KOPT-K1 (cell line): ENCODE results near the gene VSIG8.

ENCODE experiments used
- H3K27ac ChIP-seq: fragments of 200-600 bp; sonication (generic); 2 replicates; pipeline ENCODE4 v1.5.1; 2016; ENCODE audit warnings: antibody characterized with exemption, mild to moderate bottlenecking, low read depth, low read length; ENCODE audit not compliant: poor library complexity, severe bottlenecking
- H3K36me3 ChIP-seq: fragments of 200-600 bp; sonication (generic); 2 replicates; pipeline ENCODE4 v1.5.1; 2017; ENCODE audit warnings: antibody characterized with exemption, mild to moderate bottlenecking, low read length, moderate library complexity; ENCODE audit not compliant: insufficient read depth
- H3K9me3 ChIP-seq: fragments of 200-600 bp; sonication (generic); 2 replicates; pipeline ENCODE4 v1.5.1; 2017; ENCODE audit warnings: antibody characterized with exemption, low read length, mild to moderate bottlenecking; ENCODE audit not compliant: insufficient read depth, poor library complexity, severe bottlenecking

VSIG8 gene

DNA sequence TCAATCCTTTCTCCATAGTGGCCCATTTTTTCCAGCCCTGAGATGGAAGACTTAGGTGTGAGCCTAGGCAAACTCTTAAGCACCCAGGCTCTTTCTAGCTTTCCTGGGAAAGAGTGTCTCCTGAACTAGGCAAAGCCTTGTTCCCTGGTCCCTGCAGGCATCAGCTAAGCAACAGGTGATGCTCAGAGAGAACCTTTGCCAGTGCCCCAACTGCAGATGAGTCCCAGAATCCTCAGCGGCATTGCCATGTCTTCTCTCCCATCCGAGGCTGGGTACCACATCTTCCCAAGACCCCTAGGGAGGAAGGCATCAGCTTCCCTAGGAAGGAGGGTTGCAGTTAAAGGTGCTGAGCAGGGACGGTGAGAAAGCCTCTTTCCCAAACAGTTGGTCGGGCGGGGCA lies 8.2 kb upstream of the VSIG8 start:
- Histone ChIP-seq H3K9me3 (no peaks in the 10 kb centered on the region), H3K27ac (no peak overlapping the region), H3K36me3 (no peaks in the 10 kb centered on the region)

DNA sequence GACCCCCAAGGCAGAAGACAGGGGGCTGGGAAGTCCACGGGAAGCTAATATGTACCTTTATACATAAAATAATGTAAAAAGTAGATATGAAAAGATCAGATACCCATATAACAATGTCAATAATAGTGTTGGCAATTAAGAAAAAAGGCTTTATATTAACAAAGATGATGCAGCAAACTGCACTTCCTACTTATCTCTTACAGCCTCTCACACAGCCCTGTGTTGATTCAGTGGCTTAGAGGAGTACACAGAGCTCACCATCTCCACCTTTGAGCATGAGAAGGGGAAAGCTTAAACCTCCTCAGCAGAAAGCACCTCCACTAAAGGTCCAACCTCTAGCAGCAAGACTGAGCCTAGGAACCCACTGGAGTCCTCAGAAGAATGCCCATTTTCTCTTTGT lies 7.2 kb upstream of the VSIG8 start:
- no peak overlapping the region for H3K27ac ChIP-seq
- H3K36me3 ChIP-seq: no peaks in the 10 kb centered on the region
- H3K9me3 ChIP-seq: no peaks in the 10 kb centered on the region

DNA sequence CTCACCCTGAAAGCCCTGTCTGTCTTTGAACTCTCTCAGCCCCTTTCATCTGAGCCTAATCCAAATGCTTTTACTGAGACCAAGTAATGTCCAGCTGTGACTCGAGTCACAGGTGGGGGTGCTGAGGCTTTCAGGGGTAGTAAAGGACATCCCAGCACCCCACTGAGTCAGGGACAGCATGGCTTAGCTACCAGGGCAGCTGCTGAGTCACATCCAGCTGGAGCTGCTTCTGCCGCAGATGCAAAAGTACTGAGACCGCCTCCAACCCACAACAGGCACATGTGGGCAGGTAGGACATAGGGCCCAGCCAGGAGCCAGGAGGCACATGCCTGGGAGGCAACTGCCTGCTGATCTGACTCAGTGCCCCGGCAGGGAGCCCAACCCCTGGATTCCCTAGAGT lies 6.7 kb upstream of the VSIG8 start:
- Histone ChIP-seq H3K9me3 (no peaks in the 10 kb centered on the region), H3K27ac (no peak overlapping the region), H3K36me3 (no peaks in the 10 kb centered on the region)

DNA sequence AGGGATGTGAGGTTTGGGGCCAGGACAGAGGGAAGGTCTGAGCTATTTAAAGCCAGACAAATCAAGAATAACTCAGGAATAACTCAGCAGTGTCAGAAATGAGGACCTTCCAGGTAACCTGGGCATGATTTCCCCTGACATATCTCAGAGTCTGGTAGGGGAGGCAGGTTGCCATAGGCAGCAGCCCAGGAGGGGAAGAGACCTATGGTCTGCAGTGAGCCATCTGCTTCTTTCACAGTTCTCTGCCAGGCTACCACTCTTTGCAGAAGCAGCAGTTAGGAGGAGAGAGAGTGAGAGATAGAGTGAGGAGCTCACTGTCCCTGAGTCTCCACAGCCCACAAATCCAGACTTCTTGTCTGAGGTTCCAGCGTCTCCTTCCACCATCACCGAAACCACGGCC lies 6.3 kb upstream of the VSIG8 start:
- no peak overlapping the region for H3K27ac ChIP-seq
- H3K36me3 ChIP-seq: no peaks in the 10 kb centered on the region

DNA sequence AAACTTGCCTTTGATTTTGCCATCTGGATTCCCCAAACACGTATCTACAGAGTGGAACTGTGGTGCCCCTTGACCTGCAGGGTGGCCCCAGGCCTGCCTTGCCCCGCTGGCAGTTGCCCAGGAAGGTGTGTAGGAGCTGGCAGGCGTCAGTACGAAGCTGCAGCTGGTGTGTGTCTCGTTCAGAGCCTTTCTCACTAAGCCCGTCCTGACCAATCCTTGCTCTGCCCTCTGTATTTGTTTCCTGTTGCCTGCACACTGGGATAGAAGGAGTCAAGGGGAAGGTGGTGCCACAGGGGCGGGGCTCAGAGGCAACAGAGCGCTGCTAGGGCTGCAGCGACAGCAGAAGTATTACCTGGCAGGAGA lies 5.2 kb upstream of the VSIG8 start:
- H3K27ac ChIP-seq: no peak overlapping the region
- H3K9me3 ChIP-seq: no peaks in the 10 kb centered on the region
- H3K36me3 ChIP-seq: no peaks in the 10 kb centered on the region

More for the DNA sequence above, 6.3 kb upstream of the VSIG8 start:
- H3K9me3 ChIP-seq: no peaks in the 10 kb centered on the region

DNA sequence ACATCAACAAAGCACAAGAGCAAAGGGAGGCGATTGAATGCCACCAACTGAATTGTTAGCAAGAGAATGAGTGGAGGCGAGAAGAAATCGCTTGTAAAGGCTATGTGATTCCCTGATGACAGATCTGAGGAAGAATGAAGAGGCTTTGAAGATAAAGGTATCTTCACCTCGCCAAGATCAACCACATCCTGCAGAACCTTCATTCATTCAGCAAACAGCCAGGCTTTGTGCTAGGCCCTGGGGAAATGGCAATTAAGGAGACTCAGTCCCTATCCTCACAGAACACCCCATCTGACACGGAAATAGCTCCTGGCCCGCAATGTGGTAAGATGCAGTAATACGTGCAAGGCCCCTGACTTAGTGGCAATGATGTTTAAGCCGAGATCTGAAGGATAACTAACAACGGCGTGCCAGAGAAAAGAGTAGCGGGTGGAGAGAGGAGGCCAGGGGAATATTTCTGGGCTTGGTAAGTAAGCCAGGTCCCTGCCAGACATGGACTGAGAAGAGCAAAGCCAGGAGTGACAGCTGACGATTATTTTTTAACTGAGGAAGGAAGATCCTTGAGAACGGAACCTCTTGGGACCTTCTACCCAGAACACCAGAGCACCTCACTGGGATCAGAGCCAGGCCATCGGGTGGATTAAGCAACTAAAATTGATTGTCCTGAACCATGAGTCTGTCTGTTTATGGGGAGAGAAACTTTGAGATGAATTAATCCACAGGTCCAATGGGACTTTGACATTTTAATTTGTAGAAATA lies 4.6 kb upstream of the VSIG8 start:
- Histone ChIP-seq H3K9me3 (no peaks in the 10 kb centered on the region), H3K27ac (no peak overlapping the region), H3K36me3 (no peaks in the 10 kb centered on the region)

DNA sequence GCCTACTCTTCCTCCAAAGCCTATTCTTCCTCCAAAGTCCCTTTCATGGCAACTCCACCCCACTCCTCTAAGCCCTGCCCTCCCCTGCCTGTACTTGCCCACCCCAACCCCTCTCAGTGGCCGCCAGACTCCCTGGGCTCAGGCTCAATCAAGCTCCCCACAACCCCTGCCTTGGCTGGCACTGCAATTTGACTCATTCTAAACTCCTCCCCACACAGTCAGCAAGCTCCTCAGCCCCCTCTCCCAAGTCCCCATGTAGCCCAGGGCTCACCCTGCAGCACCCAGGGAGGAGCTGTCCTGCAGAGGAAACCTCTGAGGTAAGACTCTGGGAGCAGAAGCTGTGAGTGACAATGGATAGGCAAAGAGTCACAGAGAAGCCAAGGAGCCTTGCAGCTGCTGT lies 3.6 kb upstream of the VSIG8 start:
- Histone ChIP-seq H3K36me3 (no peaks in the 10 kb centered on the region), H3K9me3 (no peaks in the 10 kb centered on the region), H3K27ac (no peak overlapping the region)

DNA sequence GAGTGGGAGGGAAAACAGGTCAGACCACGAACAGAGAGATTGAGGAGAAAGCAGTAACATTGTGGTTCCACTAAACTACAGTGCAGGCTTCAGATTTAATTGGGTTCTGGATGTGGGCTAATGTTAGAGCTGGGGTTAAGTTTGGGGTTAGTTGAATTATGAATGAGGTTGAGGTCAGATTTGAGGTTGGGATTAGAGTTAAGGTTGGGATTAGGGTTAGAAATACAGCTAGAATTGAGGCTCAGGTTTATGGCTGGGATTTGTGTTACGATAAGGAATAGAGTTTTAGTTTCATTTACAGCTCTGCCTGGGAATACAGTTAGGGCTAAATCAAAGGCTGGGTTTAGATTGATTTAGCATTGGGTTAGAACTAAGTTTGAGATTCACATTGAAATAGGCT lies 1.8 kb upstream of the VSIG8 start:
- H3K9me3 ChIP-seq: no peaks in the 10 kb centered on the region
- no peaks in the 10 kb centered on the region for H3K36me3 ChIP-seq
- H3K27ac ChIP-seq: no peak overlapping the region

DNA sequence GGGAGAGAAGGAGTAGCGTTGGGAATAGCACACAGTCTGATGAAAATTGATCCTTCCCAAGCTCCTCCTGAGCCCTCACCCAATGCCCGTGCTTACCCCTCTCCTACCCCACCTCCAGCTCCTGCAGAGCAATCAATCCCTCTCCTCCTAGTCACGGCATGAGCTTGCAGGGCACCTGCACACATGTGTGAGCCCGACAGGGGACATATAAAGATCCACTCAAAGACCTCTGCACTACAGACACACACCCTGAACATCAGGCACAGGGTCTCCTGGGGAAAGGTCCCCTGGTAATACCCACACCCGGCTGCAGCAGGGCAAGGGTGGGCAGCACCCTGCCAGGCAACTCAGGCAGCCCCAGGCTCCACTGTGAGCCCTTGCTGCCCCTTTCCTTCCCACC lies 426 bp downstream of the VSIG8 start:
- H3K27ac ChIP-seq: no peak overlapping the region
- H3K36me3 ChIP-seq: no peaks in the 10 kb centered on the region
- H3K9me3 ChIP-seq: no peaks in the 10 kb centered on the region

DNA sequence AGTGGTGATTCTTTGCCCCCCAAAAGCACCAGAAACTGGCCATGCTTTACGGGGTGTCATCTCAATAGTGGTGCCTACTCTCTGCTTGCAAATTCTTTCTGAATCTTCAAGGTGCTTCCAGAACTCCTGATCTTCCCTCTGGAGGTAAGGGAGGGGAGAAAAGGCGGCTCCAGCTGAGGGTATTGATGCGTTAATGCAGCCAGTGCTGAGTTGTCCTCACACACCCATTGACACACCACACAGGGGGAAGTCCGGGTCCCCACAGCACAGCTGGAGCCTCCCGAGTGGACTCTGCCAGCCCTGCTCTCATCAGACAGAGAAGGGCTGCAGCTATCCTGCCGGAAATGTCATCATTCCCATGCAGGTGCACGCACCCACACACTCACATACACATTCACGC lies 1.2 kb downstream of the VSIG8 start:
- Histone ChIP-seq H3K36me3 (no peaks in the 10 kb centered on the region), H3K9me3 (no peaks in the 10 kb centered on the region), H3K27ac (no peak overlapping the region)

DNA sequence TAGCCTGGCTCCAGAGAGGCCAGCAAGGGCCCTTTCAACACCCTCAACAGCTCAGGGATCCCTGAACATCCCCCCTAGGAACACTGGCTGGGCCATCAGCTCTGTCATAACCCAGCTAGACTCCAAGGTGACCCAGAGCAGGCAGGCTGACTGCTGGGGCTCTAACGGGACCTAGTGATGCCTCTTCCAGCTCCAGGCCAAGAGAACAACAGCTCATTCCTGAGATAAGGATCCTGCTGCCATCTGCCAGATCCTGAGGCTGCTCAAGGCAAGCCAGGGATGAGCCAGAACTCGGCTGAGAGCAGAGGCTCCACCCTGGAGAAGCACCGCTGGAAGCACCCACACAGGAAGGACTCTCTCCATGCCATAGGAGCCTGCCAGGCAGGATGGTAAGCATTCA lies 2.0 kb downstream of the VSIG8 start:
- no peaks in the 10 kb centered on the region for H3K9me3 ChIP-seq

DNA sequence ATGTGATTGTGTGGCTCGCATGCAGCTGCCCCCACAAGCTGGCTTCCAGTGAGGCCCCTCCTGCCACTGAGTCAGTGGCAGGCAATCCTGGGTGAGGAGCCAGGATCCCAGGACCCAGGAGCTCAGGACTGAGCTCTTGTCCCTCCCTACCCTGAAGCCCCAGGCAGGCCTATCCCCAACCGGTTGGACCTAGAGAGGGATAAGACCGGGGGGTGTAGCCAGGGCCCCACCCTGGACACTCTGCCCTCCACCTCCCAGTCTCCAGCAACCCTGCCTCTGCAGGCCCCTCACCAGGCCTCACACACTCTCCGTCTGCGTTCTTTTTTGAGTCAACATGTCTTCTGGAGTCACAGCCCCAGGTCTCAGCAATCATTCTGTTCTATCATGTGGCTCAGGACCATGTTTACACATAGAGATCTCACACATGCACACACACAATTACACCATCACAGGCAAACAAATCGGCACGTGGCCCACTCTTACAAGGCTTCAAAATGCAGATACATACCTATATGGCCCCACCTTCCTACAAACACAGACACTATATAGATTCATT lies 2.6 kb downstream of the VSIG8 start:
- Histone ChIP-seq H3K27ac (no peak overlapping the region), H3K36me3 (no peaks in the 10 kb centered on the region), H3K9me3 (no peaks in the 10 kb centered on the region)

More for the DNA sequence above, 2.0 kb downstream of the VSIG8 start:
- Histone ChIP-seq H3K27ac (no peak overlapping the region), H3K36me3 (no peaks in the 10 kb centered on the region)

DNA sequence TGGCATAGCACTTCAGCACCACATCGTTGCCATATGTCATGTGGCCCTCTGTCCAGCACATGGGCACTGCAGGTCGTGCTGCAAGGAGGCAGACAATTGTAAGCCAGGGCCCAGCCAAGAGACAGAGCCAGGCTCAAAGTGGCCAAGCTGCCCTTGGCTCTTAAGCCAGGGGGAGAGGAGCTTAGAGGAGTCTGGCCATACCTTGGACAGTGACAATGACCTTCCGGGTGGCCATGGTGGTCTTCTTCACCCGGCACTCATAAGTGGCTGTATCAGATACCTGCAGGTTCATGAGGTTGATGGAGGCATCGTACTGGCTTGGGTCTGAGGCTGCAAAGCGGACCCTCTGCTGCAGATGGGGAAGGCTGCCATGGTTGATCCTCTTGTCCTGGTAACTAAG lies 4.6 kb downstream of the VSIG8 start:
- H3K9me3 ChIP-seq: no peaks in the 10 kb centered on the region
- no peaks in the 10 kb centered on the region for H3K36me3 ChIP-seq
- no peak overlapping the region for H3K27ac ChIP-seq

DNA sequence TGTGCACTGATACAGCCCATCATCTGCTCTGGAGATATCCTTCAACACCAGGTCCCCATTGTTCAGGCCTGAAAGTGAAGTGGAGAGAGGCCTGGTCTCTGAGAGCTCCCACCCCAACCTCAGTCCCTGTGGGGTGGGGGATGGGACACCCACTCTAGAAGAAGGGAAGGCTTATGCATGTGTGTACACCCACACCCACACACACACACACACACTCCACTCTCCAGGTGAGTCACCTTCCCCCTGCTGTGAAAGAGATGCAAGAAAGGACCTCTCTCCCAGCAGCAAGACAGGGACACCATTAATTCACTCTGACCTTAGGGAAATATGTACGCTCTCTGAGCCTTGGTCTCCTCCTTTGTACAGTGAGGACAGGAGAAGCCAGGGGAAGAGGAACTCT lies 5.9 kb downstream of the VSIG8 start:
- Histone ChIP-seq H3K9me3 (no peaks in the 10 kb centered on the region), H3K36me3 (no peaks in the 10 kb centered on the region), H3K27ac (no peak overlapping the region)

DNA sequence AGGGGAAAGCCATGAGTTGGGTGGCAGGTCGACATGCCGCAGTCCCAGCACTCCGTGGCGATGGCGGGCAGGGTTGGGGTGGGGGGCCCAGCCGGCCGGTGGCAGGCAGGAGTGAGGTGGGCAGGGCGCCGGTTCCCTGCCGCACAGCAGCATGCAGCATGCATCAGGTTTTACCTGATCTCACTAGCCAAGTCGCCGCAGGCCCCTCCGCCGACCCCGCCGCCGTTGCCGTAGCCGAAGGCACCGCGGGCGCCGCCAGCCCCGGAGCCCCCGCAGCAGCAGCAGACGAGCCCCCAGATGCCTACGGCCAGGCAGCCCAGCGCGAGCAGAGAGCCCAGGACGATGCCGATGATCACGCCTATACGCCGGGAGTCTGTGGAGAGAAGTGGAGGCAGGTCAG lies 6.7 kb downstream of the VSIG8 start:
- Histone ChIP-seq H3K36me3 (no peaks in the 10 kb centered on the region), H3K9me3 (no peaks in the 10 kb centered on the region), H3K27ac (no peak overlapping the region)

DNA sequence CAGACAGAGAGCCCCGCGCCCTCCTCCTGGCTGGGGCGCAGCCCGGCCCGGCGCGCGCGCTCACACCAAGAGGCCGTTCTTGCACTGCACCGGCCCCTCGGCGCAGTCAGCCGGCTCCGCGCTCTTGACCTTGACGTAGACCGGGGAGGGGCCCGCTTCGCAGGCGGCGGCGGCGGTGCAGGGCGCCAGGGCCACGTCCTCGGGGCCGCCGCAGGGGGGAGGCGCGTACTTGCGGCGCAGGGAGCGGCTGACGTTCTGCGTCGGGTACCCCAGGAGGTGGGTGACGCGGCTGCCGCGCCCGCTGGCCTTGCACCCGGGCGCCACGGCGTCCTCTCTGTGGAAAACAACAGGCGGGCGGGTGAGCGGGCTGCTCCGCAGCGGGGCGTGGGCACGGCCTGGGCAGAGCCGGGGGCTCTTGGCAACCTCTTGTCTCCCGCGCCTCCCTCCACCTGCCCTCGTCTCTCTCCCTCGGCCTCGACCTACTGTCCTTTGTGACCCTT lies 7.7 kb downstream of the VSIG8 start:
- Histone ChIP-seq H3K27ac (no peak overlapping the region), H3K36me3 (no peaks in the 10 kb centered on the region), H3K9me3 (no peaks in the 10 kb centered on the region)
